ENCODE measurements around the gene KLF13.

KLF13 gene

DNA sequence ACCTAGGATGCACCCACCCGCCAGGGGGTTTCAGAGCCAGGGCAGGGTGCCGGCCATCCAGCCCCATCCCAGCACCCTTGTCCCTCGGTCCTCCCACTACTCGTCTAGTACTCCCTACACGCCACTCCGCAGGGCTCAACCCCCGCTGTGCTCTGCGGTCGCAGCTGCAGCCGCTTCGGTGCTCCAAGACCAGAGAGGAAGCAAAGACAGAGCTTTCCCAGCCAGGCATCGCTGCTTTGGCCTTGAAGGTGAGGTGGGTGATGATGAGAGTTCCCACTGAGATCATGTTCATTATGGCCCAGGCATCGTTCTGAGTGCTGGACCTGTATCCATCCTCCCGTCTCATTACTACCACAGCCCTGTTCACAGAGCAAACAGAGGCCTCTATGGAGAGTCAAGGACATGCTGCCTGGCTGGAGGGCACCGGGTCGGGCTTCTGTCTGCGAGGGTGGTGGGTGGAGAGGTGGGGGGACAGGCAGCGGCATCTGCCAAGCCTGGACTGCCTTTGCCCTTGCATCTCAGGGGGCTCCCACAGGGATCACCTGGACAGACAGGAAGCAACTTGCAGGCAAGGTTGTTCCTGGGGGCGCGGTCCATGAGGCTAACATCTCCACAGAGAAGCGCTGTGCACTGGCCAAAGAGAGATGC, 66.9 kb downstream of the KLF13 start:
- no peaks in the 10 kb centered on the region for H3F3A ChIP-seq (ENCODE audit: insufficient read depth, low read length)
- no peak overlapping the region for H2AFZ ChIP-seq (ENCODE audit: low read length)
- H3K79me2 ChIP-seq (ENCODE audit: insufficient read depth, low read length) = no peaks in the 10 kb centered on the region

DNA sequence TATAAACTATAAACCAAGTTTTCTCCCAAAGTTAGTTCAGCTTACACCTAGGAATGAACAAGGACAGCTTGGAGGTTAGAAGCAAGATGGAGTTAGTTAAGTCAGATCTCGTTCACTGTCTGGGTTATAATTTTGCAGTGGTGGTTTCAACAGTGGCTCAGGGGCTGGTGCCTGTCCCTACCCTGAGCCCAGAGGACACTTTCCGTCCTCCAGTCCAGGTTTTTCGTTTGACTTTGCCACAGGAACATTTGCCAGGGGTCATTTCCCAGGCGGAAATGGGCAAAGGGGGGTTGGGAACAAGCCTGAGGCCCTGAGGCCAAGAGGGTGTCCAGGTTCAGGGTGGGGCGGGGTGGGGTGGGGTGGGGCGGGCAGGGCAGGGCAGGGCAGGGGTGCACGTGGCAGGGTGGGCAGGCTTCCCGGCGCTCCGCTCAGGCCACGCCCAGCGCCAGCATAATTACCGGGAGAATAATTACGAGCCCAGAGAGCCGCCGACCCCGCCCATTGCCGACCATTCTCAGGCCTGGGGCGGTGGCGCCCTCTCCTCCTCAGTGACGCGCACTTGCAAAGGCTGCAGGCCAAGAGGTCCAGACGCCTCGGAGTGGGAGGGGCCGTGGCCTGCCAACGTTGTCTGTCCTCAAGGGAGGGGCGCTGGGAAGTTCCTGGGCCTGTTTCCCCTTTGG, 70.4 kb downstream of the KLF13 start:
- H4K20me1 ChIP-seq (ENCODE audit: insufficient read depth, low read length) = no peaks in the 10 kb centered on the region
- no peaks in the 10 kb centered on the region for H3K9me2 ChIP-seq (ENCODE audit: low read depth, low read length)
- no peaks in the 10 kb centered on the region for H3K27me3 ChIP-seq (ENCODE audit: insufficient read depth, low read length)
- H2AFZ ChIP-seq (ENCODE audit: low read length) = no peak overlapping the region
- H3K27ac ChIP-seq (ENCODE audit: low read depth, low read length, poor library complexity, severe bottlenecking) = no peak overlapping the region
- H3K9me3 ChIP-seq (ENCODE audit: low read length) = no peaks in the 10 kb centered on the region
- H3K4me1 ChIP-seq (ENCODE audit: insufficient read depth, low read length, severe bottlenecking) = peaks cover 18% of the 10 kb centered on the region
- H3K36me3 ChIP-seq (ENCODE audit: insufficient read depth, low read length) = no peaks in the 10 kb centered on the region
- no peaks in the 10 kb centered on the region for H3K79me2 ChIP-seq (ENCODE audit: insufficient read depth, low read length)
- H3K4me3 ChIP-seq (ENCODE audit: low read depth, low read length, poor library complexity, severe bottlenecking) = no peak overlapping the region
- H3K4me2 ChIP-seq (ENCODE audit: low read length) = peak overlapping the region; percentile 13; the same call in 1 of the 2 replicates
- TF ChIP-seq, protein P1, sequence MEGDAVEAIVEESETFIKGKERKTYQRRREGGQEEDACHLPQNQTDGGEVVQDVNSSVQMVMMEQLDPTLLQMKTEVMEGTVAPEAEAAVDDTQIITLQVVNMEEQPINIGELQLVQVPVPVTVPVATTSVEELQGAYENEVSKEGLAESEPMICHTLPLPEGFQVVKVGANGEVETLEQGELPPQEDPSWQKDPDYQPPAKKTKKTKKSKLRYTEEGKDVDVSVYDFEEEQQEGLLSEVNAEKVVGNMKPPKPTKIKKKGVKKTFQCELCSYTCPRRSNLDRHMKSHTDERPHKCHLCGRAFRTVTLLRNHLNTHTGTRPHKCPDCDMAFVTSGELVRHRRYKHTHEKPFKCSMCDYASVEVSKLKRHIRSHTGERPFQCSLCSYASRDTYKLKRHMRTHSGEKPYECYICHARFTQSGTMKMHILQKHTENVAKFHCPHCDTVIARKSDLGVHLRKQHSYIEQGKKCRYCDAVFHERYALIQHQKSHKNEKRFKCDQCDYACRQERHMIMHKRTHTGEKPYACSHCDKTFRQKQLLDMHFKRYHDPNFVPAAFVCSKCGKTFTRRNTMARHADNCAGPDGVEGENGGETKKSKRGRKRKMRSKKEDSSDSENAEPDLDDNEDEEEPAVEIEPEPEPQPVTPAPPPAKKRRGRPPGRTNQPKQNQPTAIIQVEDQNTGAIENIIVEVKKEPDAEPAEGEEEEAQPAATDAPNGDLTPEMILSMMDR (IDR thresholded peaks at IDR 0.05; ENCODE audit: low read length) = no peak
- TF ChIP-seq EZH2 (IDR thresholded peaks at IDR 0.05; ENCODE audit: borderline replicate concordance, low read length) = no peak
- H3K9ac ChIP-seq (ENCODE audit: low read length) = no peak overlapping the region
- no peaks in the 10 kb centered on the region for H3F3A ChIP-seq (ENCODE audit: insufficient read depth, low read length)

More for the DNA sequence above, 66.9 kb downstream of the KLF13 start:
- H3K27me3 ChIP-seq (ENCODE audit: insufficient read depth, low read length) = no peaks in the 10 kb centered on the region
- no peak overlapping the region for H3K27ac ChIP-seq (ENCODE audit: low read depth, low read length, poor library complexity, severe bottlenecking)
- no peaks in the 10 kb centered on the region for H3K36me3 ChIP-seq (ENCODE audit: insufficient read depth, low read length)
- TF ChIP-seq EZH2 (IDR thresholded peaks at IDR 0.05; ENCODE audit: borderline replicate concordance, low read length) = no peak
- TF ChIP-seq, protein P1 (IDR thresholded peaks at IDR 0.05; ENCODE audit: low read length) = no peak
- H3K4me2 ChIP-seq (ENCODE audit: low read length) = peak overlapping the region; percentile 95
- H3K9ac ChIP-seq (ENCODE audit: low read length) = peak overlapping the region; percentile 20; the same call in 1 of the 2 replicates
- H3K4me3 ChIP-seq (ENCODE audit: low read depth, low read length, poor library complexity, severe bottlenecking) = peak overlapping the region; percentile 62
- H3K9me2 ChIP-seq (ENCODE audit: low read depth, low read length) = no peaks in the 10 kb centered on the region
- H4K20me1 ChIP-seq (ENCODE audit: insufficient read depth, low read length) = no peaks in the 10 kb centered on the region
- H3K9me3 ChIP-seq (ENCODE audit: low read length) = no peaks in the 10 kb centered on the region
- H3K4me1 ChIP-seq (ENCODE audit: insufficient read depth, low read length, severe bottlenecking) = peaks cover 23% of the 10 kb centered on the region

DNA sequence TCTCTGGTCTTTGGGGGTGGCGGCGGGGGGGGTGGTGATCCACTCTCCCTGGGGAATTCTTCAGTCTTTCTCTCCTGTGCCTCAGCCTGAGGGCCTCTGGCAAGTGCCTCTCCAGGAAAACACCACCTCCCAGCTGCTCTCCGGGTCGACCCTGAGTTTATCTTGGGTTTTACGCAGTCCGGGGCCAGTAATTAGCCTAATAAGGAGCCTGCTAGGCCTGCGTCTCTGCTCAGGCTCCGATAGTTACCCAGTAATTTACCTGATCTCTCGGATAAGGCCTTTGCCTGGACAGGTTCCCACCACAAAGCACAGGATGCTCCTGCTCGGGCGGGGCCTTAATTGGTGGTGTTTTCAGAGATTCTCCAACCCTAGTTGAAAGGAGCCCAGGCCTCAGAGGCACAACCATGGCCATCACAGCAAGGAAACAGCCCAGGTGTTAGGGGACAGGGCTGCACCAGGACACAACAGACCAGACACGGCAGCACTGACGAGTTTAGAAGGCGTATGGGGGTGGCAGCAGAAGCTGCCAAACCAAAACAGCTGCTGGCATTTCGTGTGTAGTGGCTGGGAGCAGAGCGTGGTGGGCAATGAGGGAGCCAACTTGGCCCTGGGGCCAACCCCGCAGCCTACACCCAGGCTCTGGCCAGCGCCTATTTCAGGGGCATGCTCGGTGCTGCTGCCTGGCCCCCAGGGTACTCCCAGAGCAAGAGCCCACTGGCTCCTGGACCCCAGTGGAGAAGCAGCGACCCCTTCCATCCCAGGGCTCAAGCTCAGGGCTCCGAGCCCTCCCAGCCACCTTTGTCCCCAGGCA, 71.4 kb downstream of the KLF13 start:
- Histone ChIP-seq H3K9ac (ENCODE audit: low read length) (no peak overlapping the region), H2AFZ (ENCODE audit: low read length) (no peak overlapping the region), H3K27me3 (ENCODE audit: insufficient read depth, low read length) (no peaks in the 10 kb centered on the region), H3K4me1 (ENCODE audit: insufficient read depth, low read length, severe bottlenecking) (peaks cover 14% of the 10 kb centered on the region), H3K4me2 (ENCODE audit: low read length) (no peak overlapping the region), H3K36me3 (ENCODE audit: insufficient read depth, low read length) (no peaks in the 10 kb centered on the region), H4K20me1 (ENCODE audit: insufficient read depth, low read length) (no peaks in the 10 kb centered on the region), H3K79me2 (ENCODE audit: insufficient read depth, low read length) (no peaks in the 10 kb centered on the region), H3K9me3 (ENCODE audit: low read length) (no peaks in the 10 kb centered on the region), H3K4me3 (ENCODE audit: low read depth, low read length, poor library complexity, severe bottlenecking) (no peak overlapping the region), H3F3A (ENCODE audit: insufficient read depth, low read length) (no peaks in the 10 kb centered on the region), H3K27ac (ENCODE audit: low read depth, low read length, poor library complexity, severe bottlenecking) (no peak overlapping the region), H3K9me2 (ENCODE audit: low read depth, low read length) (no peaks in the 10 kb centered on the region)
- TF ChIP-seq EZH2 (IDR thresholded peaks at IDR 0.05; ENCODE audit: borderline replicate concordance, low read length) = no peak
- TF ChIP-seq, protein P1 (IDR thresholded peaks at IDR 0.05; ENCODE audit: low read length) = no peak

Data from OCI-LY1 (cell line).